GM19035 (cell line): ENCODE data around the gene UFC1.
A peak's percentile ranks its signal among the peaks of the same experiment; 100 is the strongest.

ENCODE experiments used
- ATAC-seq: cut with Tn5 transposase; IDR thresholded peaks from one replicate; pipeline ENCODE4 v1.9.1; 2021; ENCODE audit not compliant: unreplicated experiment

The UFC1 gene

GRCh38 chr1:161133220-161133740 lies 20.5 kb upstream of the UFC1 start:
- peak; percentile 5 for ATAC-seq

- ATAC-seq, result no peak
Observed at GRCh38 chr1:161137881-161138280, 15.9 kb upstream of the UFC1 start.

GRCh38 chr1:161138431-161138830 lies 15.3 kb upstream of the UFC1 start:
- ATAC-seq, result no peak

GRCh38 chr1:161139766-161140165 lies 14.0 kb upstream of the UFC1 start:
- ATAC-seq, result no peak

GRCh38 chr1:161140755-161141400 lies 12.9 kb upstream of the UFC1 start:
- no peak for ATAC-seq

GRCh38 chr1:161145832-161146231 lies 7.9 kb upstream of the UFC1 start:
- ATAC-seq, result no peak

GRCh38 chr1:161153176-161153575 lies 602 bp upstream of the UFC1 start:
- peak; percentile 15 for ATAC-seq

- no peak for ATAC-seq
Observed at GRCh38 chr1:161157867-161158266, 4.1 kb downstream of the UFC1 start.

- ATAC-seq, result no peak
Observed at GRCh38 chr1:161158316-161159010, 4.7 kb downstream of the UFC1 start.

GRCh38 chr1:161159087-161159912 lies 5.5 kb downstream of the UFC1 start, which contains the start of gene USP21:
USP21 (plus strand) TSS chr1:161159500; CDS start chr1:161160641, 1,141 bp downstream.
- ATAC-seq, result peak; percentile 85

- no peak for ATAC-seq
Observed at GRCh38 chr1:161159913-161160243, 6.1 kb downstream of the UFC1 start.

GRCh38 chr1:161160671-161161145 lies 6.9 kb downstream of the UFC1 start:
- no peak for ATAC-seq

- ATAC-seq, result no peak
Observed at GRCh38 chr1:161161652-161162051, 7.9 kb downstream of the UFC1 start.

GRCh38 chr1:161162052-161162451 lies 8.3 kb downstream of the UFC1 start:
- no peak for ATAC-seq

- no peak for ATAC-seq
Observed at GRCh38 chr1:161162806-161163205, 9.0 kb downstream of the UFC1 start.

GRCh38 chr1:161163793-161164192 lies 10.0 kb downstream of the UFC1 start:
- ATAC-seq, result no peak

- ATAC-seq, result no peak
Observed at GRCh38 chr1:161164901-161165610, 11.3 kb downstream of the UFC1 start.

- ATAC-seq, result peak; percentile 96
Observed at GRCh38 chr1:161165742-161166668, 12.2 kb downstream of the UFC1 start, which contains the start of gene PPOX. PPOX (plus strand) TSS chr1:161166426; CDS start chr1:161166848, 422 bp downstream.

GRCh38 chr1:161166669-161167548 lies 13.1 kb downstream of the UFC1 start:
- peak; percentile 8 for ATAC-seq
